GM21367 (cell line): ENCODE measurements around the gene RNF144B.
"Not testable (repeated sequence)": the region's sequence is repeated elsewhere in the genome, so short reads cannot be mapped to it uniquely, and the experiment has no call there.

Source experiments
- ATAC-seq: cut with Tn5 transposase; IDR thresholded peaks from one replicate; pipeline ENCODE4 v1.9.1; 2021; ENCODE audit not compliant: unreplicated experiment

Gene RNF144B

GRCh38 chr6:18406955-18407749, 20.0 kb downstream of the RNF144B start:
- ATAC-seq, result no peak

- ATAC-seq, result not testable (repeated sequence)
These were observed 22.5 kb downstream of the RNF144B start for GRCh38 chr6:18409602-18410001.

- ATAC-seq, result no peak
These were observed 23.3 kb downstream of the RNF144B start for GRCh38 chr6:18410412-18410811.

- no peak for ATAC-seq
These were observed 24.9 kb downstream of the RNF144B start for GRCh38 chr6:18412068-18412467.

GRCh38 chr6:18412644-18413043, 25.5 kb downstream of the RNF144B start:
- no peak for ATAC-seq

GRCh38 chr6:18413381-18413780, 26.2 kb downstream of the RNF144B start:
- ATAC-seq, result no peak

GRCh38 chr6:18414116-18414515, 27.0 kb downstream of the RNF144B start:
- no peak for ATAC-seq

GRCh38 chr6:18415207-18415606, 28.1 kb downstream of the RNF144B start:
- ATAC-seq, result no peak

GRCh38 chr6:18415671-18416340, 28.7 kb downstream of the RNF144B start:
- no peak for ATAC-seq

GRCh38 chr6:18416341-18416679, 29.2 kb downstream of the RNF144B start:
- ATAC-seq, result no peak

- ATAC-seq, result no peak
These were observed 33.2 kb downstream of the RNF144B start for GRCh38 chr6:18420328-18420727.

GRCh38 chr6:18422136-18422535, 35.0 kb downstream of the RNF144B start:
- no peak for ATAC-seq

- ATAC-seq, result no peak
These were observed 36.3 kb downstream of the RNF144B start for GRCh38 chr6:18423426-18423825.

GRCh38 chr6:18424201-18424600, 37.1 kb downstream of the RNF144B start:
- no peak for ATAC-seq

GRCh38 chr6:18425218-18425617, 38.1 kb downstream of the RNF144B start:
- ATAC-seq, result no peak

- no peak for ATAC-seq
These were observed 40.1 kb downstream of the RNF144B start for GRCh38 chr6:18427296-18427695.

GRCh38 chr6:18429655-18430297, 42.6 kb downstream of the RNF144B start:
- ATAC-seq, result no peak

GRCh38 chr6:18431581-18431980, 44.4 kb downstream of the RNF144B start:
- ATAC-seq, result no peak

GRCh38 chr6:18432180-18432579, 45.0 kb downstream of the RNF144B start:
- no peak for ATAC-seq

GRCh38 chr6:18432619-18433018, 45.5 kb downstream of the RNF144B start:
- no peak for ATAC-seq

GRCh38 chr6:18433059-18433458, 45.9 kb downstream of the RNF144B start:
- no peak for ATAC-seq

- ATAC-seq, result no peak
These were observed 49.2 kb downstream of the RNF144B start for GRCh38 chr6:18436341-18436740.
